Stimulated activated CD8-positive, alpha-beta memory T cell treated with anti-CD3 and anti-CD28 coated beads, Interleukin-4, amount 100 ng/mL, for 1 hour (primary cell): ENCODE data around the gene MTIF2.
"Not testable (repeated sequence)": the region's sequence is repeated elsewhere in the genome, so short reads cannot be mapped to it uniquely, and the experiment has no call there.

Experiments
- DNase-seq, 2 donors: peaks; one replicate each; pipeline ENCODE4 v3.0.0-alpha.2; 2020; ENCODE audit warnings: low read depth in 2 of 2, low spot score in 1 of 2

The MTIF2 gene

DNA sequence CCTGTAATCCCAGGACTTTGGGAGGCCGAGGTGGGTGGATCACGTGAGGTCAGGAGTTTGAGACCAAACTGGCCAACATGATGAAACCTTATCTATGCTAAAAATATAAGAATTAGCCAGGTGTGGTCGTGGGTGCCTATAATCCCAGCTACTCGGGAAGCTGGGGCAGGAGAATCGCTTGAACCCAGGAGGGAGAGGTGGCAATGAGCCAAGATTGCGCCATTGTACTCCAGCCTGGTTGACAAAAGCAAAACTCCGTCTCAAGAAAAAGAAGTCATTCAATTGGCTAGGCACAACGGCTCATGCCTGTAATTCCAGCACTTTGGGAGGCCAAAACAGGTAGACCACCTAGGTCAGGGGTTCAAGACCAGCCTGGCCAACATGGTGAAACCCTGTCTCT lies 27.4 kb downstream of the MTIF2 start:
- not testable (repeated sequence) for DNase-seq

- no peak for DNase-seq
Measured at GRCh38 chr2:55239656-55240222, 29.3 kb downstream of the MTIF2 start.

DNA sequence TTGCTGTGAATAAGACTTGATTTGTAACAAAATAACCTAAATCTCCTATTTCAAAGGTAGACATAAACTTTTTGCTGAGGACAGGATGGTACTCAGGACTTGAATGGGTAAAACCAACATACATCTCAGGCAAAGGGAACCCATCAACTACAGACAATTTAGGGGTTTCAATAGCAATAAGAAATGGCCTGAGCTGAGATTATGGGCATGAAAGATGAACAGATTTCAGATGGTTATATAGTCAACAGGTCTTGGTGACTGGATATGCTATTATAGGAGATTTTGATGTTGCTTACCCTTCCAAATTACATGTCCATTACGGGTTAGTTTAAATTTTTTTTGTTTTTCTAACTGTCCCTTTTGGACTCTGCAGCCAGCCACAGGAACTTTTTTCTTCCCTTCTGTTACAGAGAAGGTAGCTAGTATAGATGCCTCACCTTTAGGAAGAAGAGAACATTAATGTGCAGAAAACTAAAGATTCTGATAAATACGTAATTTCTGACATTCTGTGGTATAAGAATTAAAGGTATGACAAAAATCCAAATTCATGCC lies 32.0 kb downstream of the MTIF2 start:
- DNase-seq = no peak

- DNase-seq = no peak
Measured at GRCh38 chr2:55235724-55236538, 33.1 kb downstream of the MTIF2 start.

DNA sequence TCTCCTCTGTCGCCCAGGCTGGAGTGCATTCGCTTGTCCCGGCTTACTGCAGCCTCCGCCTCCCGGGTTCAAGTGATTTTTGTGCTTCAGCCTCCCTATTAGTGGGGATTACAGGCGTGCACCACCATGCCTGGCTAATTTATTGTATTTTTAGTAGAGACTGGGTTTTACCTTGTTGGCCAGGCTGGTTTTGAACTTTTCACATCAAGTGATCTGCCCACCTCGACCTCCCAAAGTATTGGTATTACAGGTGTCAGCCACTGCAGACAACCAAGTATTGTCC lies 35.4 kb downstream of the MTIF2 start:
- no peak for DNase-seq

DNA sequence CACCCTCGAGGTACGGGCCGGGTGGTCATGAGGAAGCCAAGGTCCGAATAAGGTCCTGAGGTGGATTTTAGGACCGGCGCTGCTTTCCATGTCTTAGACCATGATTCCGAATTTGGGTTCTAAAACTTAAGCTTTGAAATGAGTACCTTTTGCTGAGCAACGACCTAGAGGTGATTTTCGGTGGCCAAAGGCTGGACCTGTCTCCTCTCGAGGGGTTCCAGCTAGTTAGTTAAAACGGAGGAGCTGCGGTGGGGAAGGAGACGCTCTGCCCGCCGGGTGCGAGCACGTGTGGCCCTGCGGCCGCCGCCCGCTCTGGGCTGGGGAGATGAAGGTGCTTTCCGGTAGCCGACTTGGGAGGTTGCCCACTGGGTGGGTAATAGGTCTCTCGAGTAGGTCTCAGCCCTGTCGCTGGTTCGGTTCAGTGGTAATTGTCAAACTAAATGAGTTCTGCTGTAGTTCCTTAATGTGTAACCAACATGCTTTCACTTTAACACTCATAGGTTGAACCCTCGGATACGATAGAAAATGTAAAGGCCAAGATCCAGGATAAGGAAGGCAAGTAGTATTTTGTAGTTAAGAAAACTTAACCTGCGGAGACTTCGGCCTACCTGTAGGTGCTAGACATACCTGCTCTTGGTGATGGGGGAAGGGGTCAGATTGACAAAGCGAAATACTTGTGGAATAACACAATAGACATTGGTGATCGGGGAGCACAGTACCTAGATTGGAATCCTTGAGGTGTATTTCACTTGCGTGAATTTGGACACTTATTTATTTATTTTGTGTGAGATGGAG lies 36.0 kb downstream of the MTIF2 start:
- DNase-seq = peak; percentile 19 to 21

- DNase-seq = peak; percentile 83 to 86
Measured at GRCh38 chr2:55232084-55232862, 36.8 kb downstream of the MTIF2 start, which contains the start of the genes CLHC1 and RPS27A. Gene CLHC1 (minus strand): TSS chr2:55232293. CDS start chr2:55222411, 9,882 bp downstream. Gene RPS27A (plus strand): TSS chr2:55232688. CDS start chr2:55232825, 137 bp downstream.

- DNase-seq = no peak
Measured at GRCh38 chr2:55231546-55232083, 37.4 kb downstream of the MTIF2 start.

GRCh38 chr2:55230551-55230950 lies 38.5 kb downstream of the MTIF2 start:
- DNase-seq = no peak

DNA sequence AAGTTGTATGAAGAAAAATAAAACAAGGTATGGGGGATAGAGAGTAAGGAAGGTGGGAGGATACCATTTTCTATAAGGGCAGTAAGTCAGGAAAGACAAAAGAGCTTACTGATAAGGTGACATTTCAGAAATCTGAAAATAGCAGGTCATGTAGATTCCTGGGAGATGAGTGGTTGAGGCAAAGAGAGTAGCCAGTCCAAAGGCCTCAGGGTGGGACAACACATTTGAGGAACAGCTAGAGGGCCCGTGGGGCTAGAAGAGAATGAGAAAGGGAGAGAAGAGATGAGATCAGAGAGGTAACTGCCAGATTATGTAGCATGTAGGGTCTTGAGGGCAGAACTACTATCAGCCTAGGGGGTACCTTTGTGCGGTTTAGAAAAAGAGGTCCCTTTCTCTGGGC lies 39.8 kb downstream of the MTIF2 start:
- no peak for DNase-seq

DNA sequence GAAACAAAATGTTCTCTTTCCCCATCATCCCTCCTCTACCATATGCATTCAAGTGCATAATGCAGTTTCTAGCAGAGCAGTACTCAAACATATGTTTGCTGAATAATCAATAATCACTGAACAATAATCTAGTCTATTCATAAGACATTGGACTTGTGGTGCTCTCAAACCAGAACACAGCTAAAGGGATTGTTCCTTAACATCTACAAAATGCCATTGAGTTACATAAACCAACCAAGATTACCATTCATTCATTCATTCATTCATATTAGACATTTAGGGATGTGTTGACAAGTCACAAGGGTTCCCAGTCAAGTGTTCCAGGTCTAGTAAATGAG lies 40.8 kb downstream of the MTIF2 start:
- no peak for DNase-seq

DNA sequence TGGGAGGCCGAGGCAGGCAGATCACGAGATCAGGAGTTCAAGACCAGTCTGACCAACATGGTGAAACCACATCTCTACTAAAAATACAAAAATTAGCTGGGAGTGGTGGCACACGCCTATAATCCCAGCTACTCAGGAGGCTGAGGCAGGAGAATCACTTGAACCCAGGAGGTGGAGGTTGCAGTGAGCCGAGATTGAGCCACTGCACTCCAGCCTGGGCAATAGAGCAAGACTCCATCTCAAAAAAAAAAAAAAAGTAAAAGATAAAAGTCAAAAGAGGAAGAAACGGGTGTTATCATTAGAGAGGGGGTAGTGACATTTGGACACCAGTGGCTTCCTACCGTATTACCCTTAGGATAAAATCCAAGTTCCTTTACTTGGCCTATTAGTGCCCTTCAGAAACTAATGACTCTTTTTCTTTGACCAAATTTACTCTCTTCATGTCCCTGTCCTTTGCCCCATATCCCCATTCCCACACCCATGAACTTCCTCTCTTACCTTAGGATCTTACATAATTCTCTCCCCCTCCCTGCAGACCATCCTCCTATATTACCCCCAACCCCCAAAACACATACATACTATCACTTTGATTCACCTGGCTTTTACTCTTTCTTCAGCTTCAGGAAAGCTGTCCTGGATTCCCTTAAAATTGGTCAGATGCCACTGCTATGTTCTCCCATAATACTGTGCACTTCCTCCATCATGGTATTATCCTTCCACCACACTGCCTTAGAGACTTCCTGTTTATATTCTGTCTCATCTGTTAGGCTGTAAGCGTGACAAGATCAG lies 41.4 kb downstream of the MTIF2 start:
- DNase-seq = not testable (repeated sequence)

DNA sequence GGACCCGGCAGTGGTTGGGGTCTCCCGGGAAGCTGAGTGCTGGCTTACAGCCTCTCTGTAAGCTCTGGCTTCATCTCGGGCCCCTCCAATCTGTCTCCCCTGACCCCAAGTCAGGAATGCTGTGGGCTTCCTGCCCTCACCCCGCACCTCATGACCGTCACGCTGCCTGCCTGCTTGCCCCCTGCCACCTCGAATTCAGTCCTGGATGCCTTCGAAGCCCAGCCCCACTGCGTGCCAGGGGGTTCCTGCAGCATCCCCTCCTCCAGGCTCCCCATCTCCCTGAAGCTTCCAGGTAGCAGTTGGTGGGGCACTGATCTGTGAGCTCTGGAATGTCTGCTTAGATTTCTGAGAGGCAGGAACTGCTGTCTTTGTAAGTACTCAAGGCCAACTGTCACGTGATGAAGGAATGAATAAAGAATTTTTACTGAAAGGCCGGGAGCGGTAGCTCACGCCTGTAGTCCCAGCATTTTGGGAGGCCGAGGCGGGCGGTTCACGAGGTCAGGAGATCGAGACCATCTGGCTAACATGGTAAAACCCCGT lies 43.5 kb downstream of the MTIF2 start:
- DNase-seq = no peak

GRCh38 chr2:55224761-55225261 lies 44.2 kb downstream of the MTIF2 start:
- no peak for DNase-seq

DNA sequence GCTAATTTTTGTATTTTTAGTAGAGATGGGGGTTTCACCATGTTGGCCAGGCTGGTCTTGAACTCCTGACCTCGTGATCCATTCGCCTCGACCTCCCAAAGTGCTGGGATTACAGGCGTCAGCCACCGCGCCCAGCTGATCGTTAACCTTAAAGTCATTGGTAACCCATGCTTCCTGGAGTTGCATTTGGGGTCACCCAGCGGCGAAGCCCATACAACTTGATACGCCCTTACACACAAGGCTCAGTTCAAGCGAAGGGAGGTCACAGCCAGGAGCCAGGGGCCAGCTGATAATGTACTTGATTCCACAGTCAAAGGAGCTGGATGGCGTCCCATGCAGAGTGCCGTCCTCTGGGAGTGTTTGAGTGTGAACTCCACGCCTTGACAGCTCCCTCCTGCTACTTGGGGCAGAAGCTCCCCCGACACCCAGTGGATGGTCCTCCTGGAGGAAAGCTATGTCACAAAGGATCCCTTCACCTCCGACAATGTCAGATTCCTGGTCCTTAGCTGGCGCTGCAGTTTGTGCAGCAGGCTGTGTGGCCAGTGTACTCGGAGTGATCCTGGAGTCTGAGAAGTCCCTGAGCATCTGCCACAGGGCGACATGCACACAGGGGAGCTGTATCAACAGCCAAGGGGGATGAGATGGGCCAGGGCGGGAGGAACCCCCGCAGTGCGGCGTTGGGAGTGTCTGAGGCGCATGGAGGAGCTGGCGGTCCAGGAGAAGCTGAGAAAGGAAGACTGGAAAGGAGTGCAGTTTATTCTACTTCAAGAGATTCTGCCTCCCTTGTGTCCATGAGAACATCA lies 44.9 kb downstream of the MTIF2 start:
- DNase-seq = no peak

DNA sequence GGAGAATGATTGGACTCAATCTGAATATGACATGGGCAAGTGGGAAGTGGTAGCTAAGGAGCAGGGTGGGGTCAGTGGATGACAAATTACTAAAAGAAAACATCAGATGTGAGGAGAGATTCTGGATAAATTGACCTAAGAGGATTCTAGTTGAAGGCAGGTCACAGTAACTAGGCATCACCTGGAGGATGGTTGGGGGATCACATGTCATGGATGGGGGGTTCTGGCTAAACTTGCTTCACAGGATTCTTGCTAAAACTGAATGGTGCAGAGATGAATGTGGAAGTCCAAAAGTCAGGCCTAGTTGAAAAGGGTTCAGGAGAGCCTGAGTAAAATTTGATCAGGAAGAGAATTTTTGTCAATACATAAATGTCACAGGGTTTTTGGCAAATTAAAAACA lies 55.2 kb downstream of the MTIF2 start:
- no peak for DNase-seq

- DNase-seq = no peak
Measured at GRCh38 chr2:55204950-55205349, 64.1 kb downstream of the MTIF2 start.

GRCh38 chr2:55204536-55204935 lies 64.5 kb downstream of the MTIF2 start:
- DNase-seq = no peak

DNA sequence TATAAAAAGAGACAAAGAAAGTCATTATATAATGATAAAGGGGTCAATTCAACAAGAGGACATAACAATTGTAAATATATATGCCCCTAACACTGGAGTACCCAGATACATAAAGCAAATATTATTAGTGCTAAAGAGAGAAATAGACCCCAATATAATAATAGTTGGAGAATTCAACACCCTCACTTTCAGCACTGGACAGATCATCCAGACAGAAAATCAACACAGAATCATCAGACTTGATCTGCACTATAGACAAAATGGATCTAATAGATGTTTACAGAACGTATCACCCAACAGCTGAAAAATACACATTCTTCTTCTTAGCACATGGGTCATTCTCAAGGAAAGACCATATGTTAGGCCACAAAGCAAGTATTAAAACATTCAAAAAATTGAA lies 68.6 kb downstream of the MTIF2 start:
- no peak for DNase-seq
